HG03039 (cell line): ENCODE measurements around the gene SLC25A11.

Experiments
- ATAC-seq: cut with Tn5 transposase; IDR thresholded peaks from one replicate; pipeline ENCODE4 v1.9.1; 2021; ENCODE audit warnings: mild to moderate bottlenecking, moderate library complexity; ENCODE audit not compliant: unreplicated experiment

Gene SLC25A11

GRCh38 chr17:4896332-4897197 is 43.3 kb downstream of the SLC25A11 start:
- no peak for ATAC-seq

- ATAC-seq, result no peak
These were observed 44.1 kb downstream of the SLC25A11 start for GRCh38 chr17:4895657-4896331.

GRCh38 chr17:4895121-4895520 is 44.7 kb downstream of the SLC25A11 start:
- ATAC-seq, result no peak

- ATAC-seq, result no peak
These were observed 45.9 kb downstream of the SLC25A11 start for GRCh38 chr17:4893721-4894560.

- no peak for ATAC-seq
These were observed 46.6 kb downstream of the SLC25A11 start for GRCh38 chr17:4893272-4893671.

GRCh38 chr17:4892499-4893221 is 47.2 kb downstream of the SLC25A11 start:
- ATAC-seq, result no peak

- no peak for ATAC-seq
These were observed 48.1 kb downstream of the SLC25A11 start for GRCh38 chr17:4891411-4892410.

GRCh38 chr17:4887581-4887980 is 52.3 kb downstream of the SLC25A11 start:
- no peak for ATAC-seq
